H9 (cell line): ENCODE results near the gene AKT1. TPM values are rescaled to one million over a fixed set of nuclear protein-coding genes. Genes with fewer than 3 reads are reported as not detected.

Experiments
- DNase-seq: peaks from one replicate; pipeline ENCODE4 v3.0.0-alpha.2; 2017
- H2AFZ ChIP-seq: one replicate; pipeline ENCODE4 v1.6.1; 2013; ENCODE audit warnings: mild to moderate bottlenecking, low read length, control low read depth, moderate library complexity
- H2AK5ac ChIP-seq: 2 replicates; pipeline ENCODE4 v1.6.1; 2013; ENCODE audit warnings: low read length, control low read depth, mixed read lengths; ENCODE audit not compliant: insufficient read length
- H2BK120ac ChIP-seq: one replicate; pipeline ENCODE4 v1.6.1; 2013; ENCODE audit warnings: low read depth, mild to moderate bottlenecking, low read length, control low read depth, inconsistent platforms; ENCODE audit not compliant: poor library complexity, severe bottlenecking
- H2BK12ac ChIP-seq: 2 replicates; pipeline ENCODE4 v1.6.1; 2013; ENCODE audit warnings: low read length, control low read depth, mixed read lengths, low read depth; ENCODE audit not compliant: insufficient read length
- H2BK15ac ChIP-seq: 2 replicates; pipeline ENCODE4 v1.6.1; 2013; ENCODE audit warnings: low read depth, low read length, control low read depth
- H2BK20ac ChIP-seq: one replicate; pipeline ENCODE4 v1.6.1; 2013; ENCODE audit warnings: low read depth, mild to moderate bottlenecking, low read length, control low read depth, inconsistent platforms; ENCODE audit not compliant: poor library complexity, severe bottlenecking
- H2BK5ac ChIP-seq: 2 replicates; pipeline ENCODE4 v1.6.1; 2013; ENCODE audit warnings: low read length, control low read depth, mixed read lengths; ENCODE audit not compliant: insufficient read length
- H3K14ac ChIP-seq: 2 replicates; pipeline ENCODE4 v1.6.1; 2013; ENCODE audit warnings: low read length, control low read depth; ENCODE audit not compliant: insufficient read depth
- H3K18ac ChIP-seq: 2 replicates; pipeline ENCODE4 v1.6.1; 2013; ENCODE audit warnings: low read depth, mild to moderate bottlenecking, mixed read lengths, low read length, control low read depth; ENCODE audit not compliant: insufficient read length
- H3K23ac ChIP-seq: 2 replicates; pipeline ENCODE4 v1.6.1; 2013; ENCODE audit warnings: low read length, control low read depth, mixed read lengths, low read depth; ENCODE audit not compliant: insufficient read length
- H3K23me2 ChIP-seq: 2 replicates; pipeline ENCODE4 v1.6.1; 2013; ENCODE audit warnings: low read depth, mild to moderate bottlenecking, mixed read lengths, low read length, control low read depth; ENCODE audit not compliant: insufficient read length, poor library complexity, severe bottlenecking
- H3K27ac ChIP-seq: 2 replicates; pipeline ENCODE4 v1.5.1; 2013; ENCODE audit warnings: low read length, control low read depth, mixed read lengths, low read depth; ENCODE audit not compliant: insufficient read length
- H3K27me3 ChIP-seq: 2 replicates; pipeline ENCODE4 v1.6.1; 2013; ENCODE audit warnings: low read length, control low read depth, inconsistent platforms; ENCODE audit not compliant: insufficient read depth
- H3K4ac ChIP-seq: 2 replicates; pipeline ENCODE4 v1.6.1; 2013; ENCODE audit warnings: low read depth, mild to moderate bottlenecking, control low read depth, inconsistent platforms, low read length, moderate library complexity
- H3K4me1 ChIP-seq: 2 replicates; pipeline ENCODE4 v1.6.1; 2013; ENCODE audit warnings: low read length, control low read depth, inconsistent platforms; ENCODE audit not compliant: insufficient read depth
- H3K4me2 ChIP-seq: 2 replicates; pipeline ENCODE4 v1.6.1; 2013; ENCODE audit warnings: low read length, control low read depth, mixed read lengths; ENCODE audit not compliant: insufficient read length, insufficient read depth
- H3K56ac ChIP-seq: 2 replicates; pipeline ENCODE4 v1.6.1; 2013; ENCODE audit warnings: low read depth, mild to moderate bottlenecking, mixed read lengths, low read length, control low read depth; ENCODE audit not compliant: insufficient read length
- H3K79me1 ChIP-seq: 2 replicates; pipeline ENCODE4 v1.6.1; 2013; ENCODE audit warnings: low read depth, mild to moderate bottlenecking, moderate library complexity, low read length, control low read depth, inconsistent platforms; ENCODE audit not compliant: insufficient read depth, poor library complexity, severe bottlenecking
- H3K79me2 ChIP-seq: 2 replicates; pipeline ENCODE4 v1.6.1; 2013; ENCODE audit warnings: low read length, control low read depth, inconsistent platforms; ENCODE audit not compliant: insufficient read depth
- H3K9ac ChIP-seq: 2 replicates; pipeline ENCODE4 v1.6.1; 2013; ENCODE audit warnings: low read length, control low read depth, mixed read lengths; ENCODE audit not compliant: insufficient read length; ENCODE audit errors: extremely low read depth
- H3K9me3 ChIP-seq: one replicate; pipeline ENCODE4 v1.6.1; 2013; ENCODE audit warnings: low read depth, low read length, inconsistent platforms; ENCODE audit not compliant: control insufficient read depth
- H3T11ph ChIP-seq: one replicate; pipeline ENCODE4 v1.6.1; 2013; ENCODE audit warnings: mild to moderate bottlenecking, low read length, control low read depth, inconsistent platforms
- H4K20me1 ChIP-seq: one replicate; pipeline ENCODE4 v1.6.1; 2013; ENCODE audit not compliant: control insufficient read depth, insufficient read length, insufficient read depth
- H4K5ac ChIP-seq: 2 replicates; pipeline ENCODE4 v1.6.1; 2013; ENCODE audit warnings: low read depth, mild to moderate bottlenecking, mixed read lengths, low read length, control low read depth; ENCODE audit not compliant: insufficient read length
- H4K8ac ChIP-seq: replicated peaks from 2 replicates; pipeline ENCODE4 v1.6.1; 2013; ENCODE audit warnings: low read length, control low read depth, mixed read lengths, low read depth; ENCODE audit not compliant: insufficient read length
- H4K91ac ChIP-seq: 2 replicates; pipeline ENCODE4 v1.6.1; 2013; ENCODE audit warnings: low read depth, mild to moderate bottlenecking, moderate library complexity, mixed read lengths, low read length, control low read depth; ENCODE audit not compliant: insufficient read length
- H3K27ac Mint-ChIP-seq, 3 experiments: 2 replicates in 2 of 3; 3 replicates in 1 of 3; pipeline ENCODE4 v1.8.0; 2020 to 2021; ENCODE audit warnings: mixed read lengths in 3 of 3, mild to moderate bottlenecking in 1 of 3, moderate library complexity in 1 of 3
- H3K27me3 Mint-ChIP-seq: 2 replicates; pipeline ENCODE4 v1.8.0; 2021; ENCODE audit warnings: low read depth, mild to moderate bottlenecking, moderate library complexity, mixed read lengths
- H3K36me3 Mint-ChIP-seq, 3 experiments: 2 replicates in 2 of 3; 3 replicates in 1 of 3; pipeline ENCODE4 v1.8.0; 2020 to 2021; ENCODE audit warnings: low read depth in 3 of 3, mixed read lengths in 3 of 3; ENCODE audit not compliant: insufficient read depth in 1 of 3
- H3K4me1 Mint-ChIP-seq, 2 experiments: 2 replicates each; pipeline ENCODE4 v1.8.0; 2020; ENCODE audit warnings: mixed read lengths in 2 of 2
- H3K4me3 Mint-ChIP-seq, 2 experiments: 2 replicates in 1 of 2; 3 replicates in 1 of 2; pipeline ENCODE4 v1.8.0; 2020 to 2021; ENCODE audit warnings: mild to moderate bottlenecking in 2 of 2, mixed read lengths in 2 of 2, moderate library complexity in 1 of 2
- H3K9me3 Mint-ChIP-seq, 2 experiments: 2 replicates in 1 of 2; 3 replicates in 1 of 2; pipeline ENCODE4 v1.8.0; 2020; ENCODE audit warnings: mild to moderate bottlenecking in 2 of 2, mixed read lengths in 2 of 2, moderate library complexity in 1 of 2
- CTCF ChIP-seq: fragments of 200-600 bp; sonication (generic); conservative IDR thresholded peaks from 3 replicates; pipeline ENCODE4 v1.8.0; 2021; ENCODE audit warnings: antibody characterized with exemption, mild to moderate bottlenecking
- WGBS: extraction: QIAGEN DNeasy Blood & Tissue Kit; methylation state at CpG from one replicate; pipeline ENCODE4 v1.1.7; 2013; ENCODE audit warnings: missing lambda C conversion rate, low lambda C conversion rate, mixed read lengths; ENCODE audit not compliant: insufficient read length; ENCODE audit errors: extremely low coverage; 5-methylcytosine and 5-hydroxymethylcytosine counted together
- total RNA-seq: library from RNA; stranded (reverse); gene quantifications from 2 replicates; pipeline ENCODE4 v1.2.1, GENCODE V29; 2021

AKT1 gene
- total RNA-seq, 1 experiment from 2014 or later, result 101 TPM

GRCh38 chr14:104778694-104779331 lies 16.7 kb downstream of the AKT1 start:
- Histone ChIP-seq H4K8ac (no peak overlapping the region), H3K79me2 (no peaks in the 10 kb centered on the region), H3K79me1 (no peaks in the 10 kb centered on the region), H3K27me3 (no peaks in the 10 kb centered on the region), H3K27ac (no peak overlapping the region), H3K14ac (no peak overlapping the region), H3K23ac (no peak overlapping the region), H3K23me2 (no peaks in the 10 kb centered on the region), H2BK120ac (no peak overlapping the region), H2AK5ac (no peak overlapping the region), H4K5ac (no peak overlapping the region), H3K18ac (no peak overlapping the region), H2AFZ (no peak overlapping the region), H3K9ac (no peak overlapping the region), H2BK20ac (no peak overlapping the region), H2BK12ac (no peak overlapping the region), H3K56ac (no peak overlapping the region), H2BK5ac (no peak overlapping the region), H3T11ph (no peak overlapping the region), H3K4me2 (no peak overlapping the region), H4K20me1 (no peaks in the 10 kb centered on the region), H3K4me1 (no peaks in the 10 kb centered on the region), H4K91ac (no peak overlapping the region), H2BK15ac (no peak overlapping the region), H3K9me3 (no peaks in the 10 kb centered on the region), H3K4ac (no peak overlapping the region)
- no peak for TF ChIP-seq CTCF
- Mint-ChIP-seq H3K27ac (no peak overlapping the region), H3K9me3 (no peaks in the 10 kb centered on the region), H3K27me3 (no peaks in the 10 kb centered on the region), H3K4me3 (no peak overlapping the region), H3K36me3 (peaks cover 5 to 21% (median 12%) of the 10 kb centered on the region in 3 experiments; a peak in 5 of 7 replicates), H3K4me1 (no peaks in the 10 kb centered on the region)
- DNase-seq, result no peak
- no CpG with 5 or more reads among the region's 15 CpGs for WGBS
